Endothelial cell of umbilical vein (primary cell): Measurements from ENCODE around the gene MAML3.

Experiments used
- EZH2 ChIP-seq: IDR thresholded peaks from 2 replicates; pipeline ENCODE4 v1.6.1; 2012; ENCODE audit warnings: borderline replicate concordance, low read depth, mild to moderate bottlenecking, moderate library complexity, low read length, inconsistent platforms; ENCODE audit not compliant: severe bottlenecking
- POLR2A ChIP-seq: IDR thresholded peaks from 2 replicates; pipeline ENCODE4 v1.6.1; 2012; ENCODE audit warnings: low read depth, mild to moderate bottlenecking, control low read depth, low read length
- POLR2AphosphoS5 ChIP-seq: IDR thresholded peaks from 2 replicates; pipeline ENCODE4 v1.6.1; 2012; ENCODE audit warnings: low read depth, mild to moderate bottlenecking, control low read depth, low read length, moderate library complexity; ENCODE audit not compliant: insufficient read depth
- TF ChIP-seq, protein P1 (sequence below): IDR thresholded peaks from 2 replicates; pipeline ENCODE4 v1.6.1; 2011; ENCODE audit not compliant: insufficient read depth, insufficient read length
- TF ChIP-seq, protein P2 (sequence below), 2 donors: IDR thresholded peaks; 1 replicate in 1 of 2; 2 replicates in 1 of 2; pipeline ENCODE4 v1.5.1; 2011; ENCODE audit warnings: low read length in 2 of 2, mild to moderate bottlenecking in 2 of 2, moderate library complexity in 2 of 2, control low read depth in 1 of 2, inconsistent platforms in 1 of 2, low read depth in 1 of 2; ENCODE audit not compliant: insufficient read depth in 1 of 2; ENCODE audit errors: extremely low read depth in 1 of 2

DNA sequence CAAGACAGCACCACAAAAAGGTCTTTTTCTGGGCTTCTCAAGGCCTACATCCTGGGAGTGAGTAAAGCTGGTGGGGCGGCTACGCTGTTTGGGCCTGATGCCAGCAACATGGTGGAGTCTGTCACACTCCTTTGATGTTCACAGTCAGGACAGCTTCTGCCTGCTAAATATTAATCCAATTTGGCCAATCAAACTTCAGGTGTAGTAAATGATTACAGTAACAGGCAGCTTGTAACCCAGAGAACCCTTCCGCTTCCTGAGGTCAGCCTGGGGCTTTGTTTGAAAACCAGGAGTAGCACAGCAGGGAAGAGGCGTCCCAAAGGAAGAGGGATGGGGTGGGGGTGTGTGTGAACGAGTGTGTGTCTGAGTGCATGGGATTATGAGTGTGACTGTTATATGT, 220.4 kb downstream of the MAML3 start:
- TF ChIP-seq, protein P1, sequence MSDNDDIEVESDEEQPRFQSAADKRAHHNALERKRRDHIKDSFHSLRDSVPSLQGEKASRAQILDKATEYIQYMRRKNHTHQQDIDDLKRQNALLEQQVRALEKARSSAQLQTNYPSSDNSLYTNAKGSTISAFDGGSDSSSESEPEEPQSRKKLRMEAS: no peak
- TF ChIP-seq, protein P2, sequence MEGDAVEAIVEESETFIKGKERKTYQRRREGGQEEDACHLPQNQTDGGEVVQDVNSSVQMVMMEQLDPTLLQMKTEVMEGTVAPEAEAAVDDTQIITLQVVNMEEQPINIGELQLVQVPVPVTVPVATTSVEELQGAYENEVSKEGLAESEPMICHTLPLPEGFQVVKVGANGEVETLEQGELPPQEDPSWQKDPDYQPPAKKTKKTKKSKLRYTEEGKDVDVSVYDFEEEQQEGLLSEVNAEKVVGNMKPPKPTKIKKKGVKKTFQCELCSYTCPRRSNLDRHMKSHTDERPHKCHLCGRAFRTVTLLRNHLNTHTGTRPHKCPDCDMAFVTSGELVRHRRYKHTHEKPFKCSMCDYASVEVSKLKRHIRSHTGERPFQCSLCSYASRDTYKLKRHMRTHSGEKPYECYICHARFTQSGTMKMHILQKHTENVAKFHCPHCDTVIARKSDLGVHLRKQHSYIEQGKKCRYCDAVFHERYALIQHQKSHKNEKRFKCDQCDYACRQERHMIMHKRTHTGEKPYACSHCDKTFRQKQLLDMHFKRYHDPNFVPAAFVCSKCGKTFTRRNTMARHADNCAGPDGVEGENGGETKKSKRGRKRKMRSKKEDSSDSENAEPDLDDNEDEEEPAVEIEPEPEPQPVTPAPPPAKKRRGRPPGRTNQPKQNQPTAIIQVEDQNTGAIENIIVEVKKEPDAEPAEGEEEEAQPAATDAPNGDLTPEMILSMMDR (IDR thresholded peaks at IDR 0.05; ENCODE audit: extremely low read depth in 1 of 2, insufficient read depth in 1 of 2, low read depth in 1 of 2, low read length in 2 of 2): no peak
- no peak for TF ChIP-seq POLR2A
- TF ChIP-seq EZH2: no peak
- no peak for TF ChIP-seq POLR2AphosphoS5
